VCaP (cell line): ENCODE data around the gene CACNA2D3.

Source experiments
- H3K27ac ChIP-seq: fragments of 450-650 bp; 2 replicates; pipeline ENCODE4 v1.5.1; 2017
- CTCF ChIP-seq: fragments of 450-650 bp; conservative IDR thresholded peaks from 2 replicates; pipeline ENCODE4 v1.5.1; 2017; ENCODE audit warnings: mild to moderate bottlenecking, moderate library complexity

Gene CACNA2D3

GRCh38 chr3:54299169-54299935 lies 177.0 kb downstream of the CACNA2D3 start:
- no peak for TF ChIP-seq CTCF
- H3K27ac ChIP-seq = no peak overlapping the region

- no peak for TF ChIP-seq CTCF
- H3K27ac ChIP-seq = no peak overlapping the region
Observed at GRCh38 chr3:54303517-54304375, 181.4 kb downstream of the CACNA2D3 start.

DNA sequence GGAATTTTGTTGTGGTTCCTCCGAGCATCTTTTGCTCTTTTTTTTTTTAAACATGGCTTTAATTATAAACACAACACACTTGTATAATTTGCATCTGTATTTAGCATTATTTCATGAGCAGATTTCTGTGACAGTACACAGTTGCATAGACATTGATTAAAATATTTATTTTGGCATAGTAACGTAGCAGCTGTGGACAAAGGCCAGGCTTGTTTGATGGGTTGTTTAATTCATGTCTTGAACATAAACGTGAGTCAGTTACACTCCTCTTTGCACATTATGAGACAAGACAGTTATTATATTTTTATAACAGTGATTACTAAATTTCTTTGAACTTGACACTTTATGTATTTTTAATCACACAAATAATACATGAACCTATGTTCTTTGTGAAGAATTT lies 182.5 kb downstream of the CACNA2D3 start:
- TF ChIP-seq CTCF = no peak
- H3K27ac ChIP-seq = peak overlapping the region; percentile 36; the same call in 1 of the 2 replicates

- no peak for TF ChIP-seq CTCF
- peak overlapping the region; percentile 36 for H3K27ac ChIP-seq
Observed at GRCh38 chr3:54305409-54306099, 183.2 kb downstream of the CACNA2D3 start.

- no peak overlapping the region for H3K27ac ChIP-seq
- no peak for TF ChIP-seq CTCF
Observed at GRCh38 chr3:54307566-54308180, 185.3 kb downstream of the CACNA2D3 start.

DNA sequence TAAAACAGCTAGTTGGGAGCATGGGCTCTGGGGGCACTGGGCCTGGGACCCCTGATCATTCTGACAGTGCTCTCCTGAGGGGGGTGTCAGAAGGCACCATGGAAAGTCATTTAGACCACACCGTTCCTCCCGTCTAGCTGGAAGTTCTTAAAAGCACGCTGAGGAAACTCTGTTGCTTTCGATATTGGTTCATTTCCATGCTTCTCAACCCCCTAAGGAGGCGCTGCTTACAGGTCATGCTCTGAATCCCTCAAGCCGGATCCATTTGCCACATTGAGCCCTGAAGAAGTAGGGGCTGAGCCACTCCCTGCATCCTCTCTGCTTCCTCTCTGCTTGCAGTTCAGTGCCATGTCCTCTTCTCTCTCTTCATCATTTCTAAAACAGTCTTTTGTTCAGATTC lies 187.2 kb downstream of the CACNA2D3 start:
- H3K27ac ChIP-seq = no peak overlapping the region
- TF ChIP-seq CTCF = no peak
